Thyroid gland (tissue), 4 donors: ENCODE measurements around the gene ELMO1.

Source experiments
- POLR2A ChIP-seq, 2 donors: fragments of 450-650 bp; IDR thresholded peaks; one replicate each; pipeline ENCODE4 v1.6.1; 2017; ENCODE audit warnings: antibody characterized with exemption in 2 of 2, mild to moderate bottlenecking in 2 of 2, moderate library complexity in 1 of 2
- TF ChIP-seq, protein P1 (sequence below), 6 experiments: fragments of 200-600 bp in 3 of 6; fragments of 450-650 bp in 3 of 6; sonication (generic) in 3 of 6; IDR thresholded peaks; one replicate each; pipeline ENCODE4 v1.5.1; 2016 to 2019; ENCODE audit warnings: antibody characterized with exemption in 6 of 6, mild to moderate bottlenecking in 2 of 6, inconsistent platforms in 1 of 6, moderate library complexity in 1 of 6

DNA sequence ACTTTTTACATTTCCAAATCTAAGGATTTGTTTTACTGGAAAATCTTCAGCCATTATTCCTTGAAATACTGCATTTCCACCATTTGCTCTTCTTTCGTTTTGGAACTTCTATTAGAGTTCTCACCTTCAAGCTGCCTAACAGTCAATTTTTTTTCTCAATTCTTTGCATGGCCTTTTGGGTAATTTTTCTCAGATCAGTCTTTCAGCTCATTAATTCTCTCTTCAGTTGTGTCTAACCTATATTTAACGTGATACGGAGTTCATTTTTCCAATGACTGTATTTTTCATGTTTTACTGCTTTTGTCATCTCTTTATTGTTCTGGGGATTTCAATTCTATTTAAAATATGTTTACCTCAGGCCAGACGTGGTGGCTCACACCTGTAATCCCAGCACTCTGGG, 600.7 kb downstream of the ELMO1 start:
- no peak for TF ChIP-seq POLR2A (IDR thresholded peaks at IDR 0.05)
- TF ChIP-seq, protein P1, sequence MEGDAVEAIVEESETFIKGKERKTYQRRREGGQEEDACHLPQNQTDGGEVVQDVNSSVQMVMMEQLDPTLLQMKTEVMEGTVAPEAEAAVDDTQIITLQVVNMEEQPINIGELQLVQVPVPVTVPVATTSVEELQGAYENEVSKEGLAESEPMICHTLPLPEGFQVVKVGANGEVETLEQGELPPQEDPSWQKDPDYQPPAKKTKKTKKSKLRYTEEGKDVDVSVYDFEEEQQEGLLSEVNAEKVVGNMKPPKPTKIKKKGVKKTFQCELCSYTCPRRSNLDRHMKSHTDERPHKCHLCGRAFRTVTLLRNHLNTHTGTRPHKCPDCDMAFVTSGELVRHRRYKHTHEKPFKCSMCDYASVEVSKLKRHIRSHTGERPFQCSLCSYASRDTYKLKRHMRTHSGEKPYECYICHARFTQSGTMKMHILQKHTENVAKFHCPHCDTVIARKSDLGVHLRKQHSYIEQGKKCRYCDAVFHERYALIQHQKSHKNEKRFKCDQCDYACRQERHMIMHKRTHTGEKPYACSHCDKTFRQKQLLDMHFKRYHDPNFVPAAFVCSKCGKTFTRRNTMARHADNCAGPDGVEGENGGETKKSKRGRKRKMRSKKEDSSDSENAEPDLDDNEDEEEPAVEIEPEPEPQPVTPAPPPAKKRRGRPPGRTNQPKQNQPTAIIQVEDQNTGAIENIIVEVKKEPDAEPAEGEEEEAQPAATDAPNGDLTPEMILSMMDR (IDR thresholded peaks at IDR 0.05), result no peak
